Fibroblast of villous mesenchyme (primary cell): ENCODE results near the gene KCNMB1. TPM values are rescaled to one million over a fixed set of nuclear protein-coding genes. Genes with fewer than 3 reads are reported as not detected.

Source experiments
- DNase-seq: peaks from one replicate; pipeline ENCODE4 v3.0.0-alpha.2; 2010; ENCODE audit warnings: low read depth
- H3K4me3 ChIP-seq: 2 replicates; pipeline ENCODE4 v1.5.1; 2011; ENCODE audit warnings: low read depth, mild to moderate bottlenecking, low read length
- total RNA-seq: library from RNA; depleted of rRNA; stranded (reverse); fragments of >200 nt; gene quantifications from 2 replicates; pipeline ENCODE4 v1.2.3, GENCODE V29; 2012
- TF ChIP-seq, protein P1 (sequence below): IDR thresholded peaks from 2 replicates; pipeline ENCODE4 v1.5.1; 2012; ENCODE audit warnings: low read depth, mild to moderate bottlenecking, low read length; ENCODE audit not compliant: insufficient read depth

The KCNMB1 gene, protein sequence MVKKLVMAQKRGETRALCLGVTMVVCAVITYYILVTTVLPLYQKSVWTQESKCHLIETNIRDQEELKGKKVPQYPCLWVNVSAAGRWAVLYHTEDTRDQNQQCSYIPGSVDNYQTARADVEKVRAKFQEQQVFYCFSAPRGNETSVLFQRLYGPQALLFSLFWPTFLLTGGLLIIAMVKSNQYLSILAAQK
- total RNA-seq: under 0.01 TPM in 1 of 2 replicates, not detected in the other

DNA sequence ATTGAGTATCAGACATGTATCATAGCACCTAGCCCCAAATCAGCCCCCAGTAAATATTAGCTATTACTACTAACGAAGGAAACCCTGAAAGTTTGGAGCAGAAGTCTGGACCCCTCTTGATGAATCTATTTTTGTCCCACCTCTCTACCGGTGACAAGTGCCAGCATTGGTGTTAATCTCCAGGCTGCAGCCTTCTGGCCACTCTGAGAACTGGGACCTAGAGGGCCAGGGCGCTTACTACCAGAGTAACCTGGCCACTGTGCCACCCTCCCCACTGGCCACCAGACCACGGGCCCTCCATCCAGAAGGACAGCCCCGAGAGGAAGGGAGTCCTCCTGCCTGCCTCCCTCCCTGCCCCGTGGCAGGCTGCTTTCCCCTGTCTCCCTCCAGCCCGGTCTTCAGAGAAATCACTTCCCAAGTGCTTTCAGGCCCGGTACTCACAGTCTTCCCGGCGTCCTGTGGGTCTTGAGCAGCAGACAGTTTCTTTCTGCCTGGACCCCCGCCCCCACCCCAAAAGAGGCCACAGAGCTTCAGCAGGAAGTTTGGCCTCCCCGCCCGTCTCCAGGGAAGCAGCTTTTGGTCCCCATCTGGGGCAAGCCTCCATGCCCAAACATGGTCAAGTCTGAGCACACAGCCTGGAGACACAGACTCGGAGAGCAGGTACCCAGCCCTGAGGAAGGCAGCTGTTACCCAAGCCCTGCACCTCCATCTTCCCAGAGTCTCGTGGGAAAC is at the start of gene KCNMB1:
Gene KCNMB1 (minus strand): TSS at position 550 of the 732 bp plus-strand sequence. CDS start 3,920 bp downstream, outside the sequence.
- TF ChIP-seq, protein P1, sequence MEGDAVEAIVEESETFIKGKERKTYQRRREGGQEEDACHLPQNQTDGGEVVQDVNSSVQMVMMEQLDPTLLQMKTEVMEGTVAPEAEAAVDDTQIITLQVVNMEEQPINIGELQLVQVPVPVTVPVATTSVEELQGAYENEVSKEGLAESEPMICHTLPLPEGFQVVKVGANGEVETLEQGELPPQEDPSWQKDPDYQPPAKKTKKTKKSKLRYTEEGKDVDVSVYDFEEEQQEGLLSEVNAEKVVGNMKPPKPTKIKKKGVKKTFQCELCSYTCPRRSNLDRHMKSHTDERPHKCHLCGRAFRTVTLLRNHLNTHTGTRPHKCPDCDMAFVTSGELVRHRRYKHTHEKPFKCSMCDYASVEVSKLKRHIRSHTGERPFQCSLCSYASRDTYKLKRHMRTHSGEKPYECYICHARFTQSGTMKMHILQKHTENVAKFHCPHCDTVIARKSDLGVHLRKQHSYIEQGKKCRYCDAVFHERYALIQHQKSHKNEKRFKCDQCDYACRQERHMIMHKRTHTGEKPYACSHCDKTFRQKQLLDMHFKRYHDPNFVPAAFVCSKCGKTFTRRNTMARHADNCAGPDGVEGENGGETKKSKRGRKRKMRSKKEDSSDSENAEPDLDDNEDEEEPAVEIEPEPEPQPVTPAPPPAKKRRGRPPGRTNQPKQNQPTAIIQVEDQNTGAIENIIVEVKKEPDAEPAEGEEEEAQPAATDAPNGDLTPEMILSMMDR: no peak
- no peak within 1 kb of the TSS for H3K4me3 ChIP-seq
- no peak for DNase-seq

DNA sequence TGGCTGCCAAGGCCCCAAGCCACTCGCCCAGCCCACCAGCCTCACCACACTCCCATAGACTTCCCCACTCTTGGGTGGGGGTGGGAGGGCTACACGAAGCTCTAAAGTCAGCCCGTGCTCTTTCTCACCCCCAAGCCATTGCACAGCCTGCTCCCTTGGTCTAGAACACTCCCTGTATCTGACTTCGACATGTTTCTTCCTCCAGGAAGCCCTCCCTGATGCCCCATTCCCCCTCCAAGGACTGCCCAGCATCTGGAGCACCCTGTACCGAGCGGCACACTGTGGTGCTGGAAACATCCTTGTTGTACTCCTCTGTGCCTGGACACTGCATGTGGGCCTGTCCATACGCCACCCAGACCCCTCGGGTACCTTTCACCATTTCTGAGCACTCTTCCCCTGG is 49.4 kb upstream of the KCNMB1 start:
- TF ChIP-seq, protein P1: no peak
- no peak for DNase-seq
- no peak overlapping the region for H3K4me3 ChIP-seq

GRCh38 chr5:170437621-170438375 is 48.6 kb upstream of the KCNMB1 start:
- TF ChIP-seq, protein P1: no peak
- DNase-seq: no peak
- no peak overlapping the region for H3K4me3 ChIP-seq

GRCh38 chr5:170436335-170436734 is 47.2 kb upstream of the KCNMB1 start:
- no peak overlapping the region for H3K4me3 ChIP-seq
- TF ChIP-seq, protein P1: no peak
- DNase-seq: no peak

DNA sequence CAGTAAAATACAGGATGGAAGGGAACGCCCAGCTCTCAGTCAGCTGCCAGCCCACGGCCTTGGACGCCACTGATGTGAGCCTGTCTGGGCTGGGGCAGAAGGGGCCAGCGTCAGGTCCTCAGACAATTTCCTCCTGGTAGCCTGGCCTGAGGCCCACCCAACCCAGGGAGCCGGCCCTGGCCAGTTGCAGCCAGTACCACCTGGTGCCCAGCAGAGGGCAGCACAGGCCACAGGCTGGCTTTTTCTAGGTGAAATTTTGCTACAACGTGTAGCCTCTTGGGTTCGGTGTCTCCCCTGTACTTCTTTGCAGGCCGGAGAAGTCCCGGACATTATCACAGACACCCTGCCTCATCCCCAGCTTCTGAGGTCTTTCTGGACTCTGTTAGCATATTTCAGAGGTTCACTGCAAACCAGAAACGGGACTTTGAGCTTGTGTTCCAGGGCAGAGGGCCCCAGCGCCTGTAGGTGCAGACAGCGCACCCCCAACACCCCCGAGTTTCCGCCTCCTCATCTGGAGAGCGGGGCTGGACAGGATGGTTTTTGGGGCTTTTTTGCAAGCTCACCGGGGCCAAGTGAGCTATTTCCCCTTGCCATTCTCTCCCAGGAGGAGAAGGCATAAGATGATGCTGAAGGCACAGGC is 45.9 kb upstream of the KCNMB1 start:
- TF ChIP-seq, protein P1: peak; percentile 99
- peak; percentile 48 for DNase-seq
- H3K4me3 ChIP-seq: no peak overlapping the region

DNA sequence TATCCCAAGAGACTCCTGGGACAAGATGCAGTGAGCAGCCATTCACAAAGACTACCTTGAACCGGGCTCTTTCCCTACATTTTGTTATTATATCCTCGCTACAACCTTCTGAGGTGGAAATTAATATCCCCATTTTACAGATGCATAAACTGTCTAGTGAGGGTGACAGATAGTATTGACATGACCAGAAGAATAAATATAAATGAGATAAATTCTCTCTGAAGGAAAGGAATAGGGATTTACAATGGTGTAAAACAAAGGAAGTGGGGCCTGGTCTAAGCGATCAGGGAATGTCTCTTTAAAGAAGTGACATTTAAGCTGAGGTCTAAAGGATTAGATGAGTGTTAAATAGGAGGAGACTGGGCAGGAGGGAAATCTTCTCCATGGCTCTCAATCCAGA is 43.5 kb upstream of the KCNMB1 start:
- TF ChIP-seq, protein P1: no peak
- no peak for DNase-seq
- H3K4me3 ChIP-seq: no peak overlapping the region
